Thyroid gland (tissue), 4 donors: ENCODE measurements around the gene CXCR4.

Experiments
- CTCF ChIP-seq, 6 experiments: fragments of 200-600 bp in 3 of 6; fragments of 450-650 bp in 3 of 6; sonication (generic) in 3 of 6; IDR thresholded peaks; one replicate each; pipeline ENCODE4 v1.5.1; 2016 to 2019; ENCODE audit warnings: antibody characterized with exemption in 6 of 6, mild to moderate bottlenecking in 2 of 6, inconsistent platforms in 1 of 6, moderate library complexity in 1 of 6
- POLR2A ChIP-seq, 2 donors: fragments of 450-650 bp; IDR thresholded peaks; one replicate each; pipeline ENCODE4 v1.6.1; 2017; ENCODE audit warnings: antibody characterized with exemption in 2 of 2, mild to moderate bottlenecking in 2 of 2, moderate library complexity in 1 of 2

- TF ChIP-seq CTCF (IDR thresholded peaks at IDR 0.05) (no peak), POLR2A (IDR thresholded peaks at IDR 0.05) (no peak)
Measured at GRCh38 chr2:136108463-136108862, 9.5 kb downstream of the CXCR4 start.
